GM19025 (cell line): ENCODE data around the gene HSPB6.
"Not testable (repeated sequence)": the region's sequence is repeated elsewhere in the genome, so short reads cannot be mapped to it uniquely, and the experiment has no call there.

ENCODE experiments used
- ATAC-seq: cut with Tn5 transposase; IDR thresholded peaks from one replicate; pipeline ENCODE4 v1.9.1; 2021; ENCODE audit warnings: mild to moderate bottlenecking, low read depth, moderate library complexity; ENCODE audit not compliant: unreplicated experiment

The HSPB6 gene

GRCh38 chr19:35786299-35787160, 29.7 kb upstream of the HSPB6 start:
- no peak for ATAC-seq

DNA sequence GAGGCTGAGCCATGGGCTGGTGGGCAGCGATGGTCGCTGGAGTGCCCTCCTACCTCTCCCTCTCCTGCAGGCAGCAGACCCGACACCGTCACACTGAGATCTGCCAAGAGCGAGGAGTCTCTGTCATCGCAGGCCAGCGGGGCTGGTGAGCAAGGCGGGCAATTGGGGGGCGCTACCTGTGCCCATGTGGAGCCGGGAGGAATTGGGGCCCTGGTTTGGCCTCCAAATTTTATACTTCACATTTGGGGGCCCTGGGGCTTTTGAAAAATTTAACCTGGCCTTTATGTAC, 28.5 kb upstream of the HSPB6 start:
- no peak for ATAC-seq

GRCh38 chr19:35784503-35785338, 27.9 kb upstream of the HSPB6 start:
- no peak for ATAC-seq

DNA sequence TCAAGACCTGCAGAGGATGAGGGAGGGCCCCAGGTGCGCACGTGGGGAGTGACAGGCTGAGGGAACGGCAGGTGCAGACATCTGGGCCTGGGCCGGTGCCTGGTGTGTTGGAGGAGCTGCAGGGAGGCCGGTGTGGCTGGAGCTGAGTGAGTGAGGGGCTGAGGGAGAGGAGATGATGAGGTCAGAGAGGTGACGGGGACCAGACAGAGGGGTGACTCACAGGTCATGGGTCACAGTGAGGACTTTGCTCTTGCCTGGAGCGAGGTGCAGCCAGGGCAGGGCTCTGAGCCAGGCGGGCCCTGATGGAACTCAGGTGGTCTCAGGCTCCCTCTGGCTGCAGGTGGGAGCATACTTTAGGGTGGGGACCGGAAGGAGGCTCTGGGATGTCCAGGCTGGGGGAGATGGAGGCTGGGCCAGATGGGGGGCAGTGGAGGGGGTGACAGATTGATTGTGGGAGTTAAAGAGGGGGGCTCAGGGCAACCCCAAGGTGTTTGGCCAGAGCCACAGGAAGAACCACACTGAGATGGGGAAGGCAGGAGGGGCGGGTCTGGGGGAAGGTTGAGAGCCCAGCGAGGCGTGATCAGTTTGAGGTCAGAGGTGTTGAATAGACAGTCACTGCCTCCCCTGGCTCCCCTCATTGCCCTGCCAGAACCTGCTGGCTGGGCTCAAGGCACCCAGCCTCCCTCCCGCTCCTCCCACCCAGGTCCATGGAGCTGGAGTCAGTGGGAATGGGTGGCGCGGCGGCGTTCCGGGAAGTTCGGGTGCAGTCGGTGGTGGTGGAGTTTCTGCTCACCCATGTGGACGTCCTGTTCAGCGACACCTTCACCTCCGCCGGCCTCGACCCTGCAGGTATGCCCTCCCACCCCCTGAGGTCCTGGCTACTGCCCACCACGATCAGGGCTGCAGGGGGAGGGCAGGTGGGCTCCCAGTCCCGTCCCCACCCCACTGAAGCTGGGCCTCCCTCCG, 26.9 kb upstream of the HSPB6 start:
- no peak for ATAC-seq

- no peak for ATAC-seq
These were observed 25.8 kb upstream of the HSPB6 start for GRCh38 chr19:35782589-35782988.

DNA sequence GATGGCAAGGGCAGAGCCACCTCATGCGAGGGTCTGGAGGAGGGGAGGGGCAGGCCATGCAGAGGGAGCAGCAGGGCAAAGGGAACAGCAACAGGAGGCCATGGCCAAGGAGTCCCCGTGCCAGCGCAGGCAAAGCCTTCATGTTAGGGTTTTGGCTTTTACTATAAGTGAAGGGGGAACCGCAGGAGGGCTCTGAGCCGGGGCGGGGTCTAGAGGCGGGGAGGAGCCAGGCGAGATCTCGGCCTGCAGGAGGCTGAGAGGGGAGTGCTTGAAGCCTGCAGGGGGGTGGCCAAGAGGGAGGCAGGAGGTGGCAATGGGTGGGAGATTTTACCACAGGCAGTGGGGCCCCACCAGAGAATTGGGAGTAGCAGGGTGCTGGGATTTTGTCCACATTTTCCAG, 24.8 kb upstream of the HSPB6 start:
- no peak for ATAC-seq

DNA sequence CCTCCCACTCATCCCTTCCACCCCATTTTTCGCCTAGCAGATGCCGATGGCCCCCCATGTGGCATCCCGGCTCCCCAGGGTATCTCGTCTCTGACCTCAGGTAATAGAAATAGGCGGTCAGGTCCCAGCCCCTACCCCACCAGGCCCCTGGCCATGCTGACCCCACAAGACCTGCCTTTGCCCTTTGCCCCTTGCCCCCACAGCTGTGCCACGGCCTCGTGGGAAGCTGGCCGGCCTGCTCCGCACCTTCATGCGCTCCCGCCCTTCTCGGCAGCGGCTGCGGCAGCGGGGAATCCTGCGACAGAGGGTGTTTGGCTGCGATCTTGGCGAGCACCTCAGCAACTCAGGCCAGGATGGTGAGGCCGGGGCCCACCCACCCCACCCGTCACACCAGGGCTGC, 23.9 kb upstream of the HSPB6 start:
- ATAC-seq, result no peak

- ATAC-seq, result no peak
These were observed 23.2 kb upstream of the HSPB6 start for GRCh38 chr19:35780058-35780457.

DNA sequence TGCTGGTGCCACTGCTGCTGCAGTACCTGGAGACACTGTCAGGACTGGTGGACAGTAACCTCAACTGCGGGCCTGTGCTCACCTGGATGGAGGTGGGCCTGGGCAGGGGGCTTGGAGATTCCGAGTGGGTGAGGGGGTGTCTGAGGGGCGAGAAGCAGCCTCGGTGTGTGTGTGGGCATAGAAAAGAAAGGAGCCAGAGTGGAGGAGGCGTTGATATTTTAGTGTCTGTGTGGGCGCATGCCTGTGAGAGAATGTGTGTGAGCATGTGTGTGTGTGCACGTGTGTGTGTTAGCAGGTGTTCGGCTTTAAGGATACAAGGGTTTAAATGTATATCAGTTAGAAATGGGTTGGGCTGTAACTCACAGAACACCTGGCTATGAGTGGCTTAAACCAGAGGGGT, 22.2 kb upstream of the HSPB6 start:
- no peak for ATAC-seq

- no peak for ATAC-seq
These were observed 21.1 kb upstream of the HSPB6 start for GRCh38 chr19:35777961-35778360.

DNA sequence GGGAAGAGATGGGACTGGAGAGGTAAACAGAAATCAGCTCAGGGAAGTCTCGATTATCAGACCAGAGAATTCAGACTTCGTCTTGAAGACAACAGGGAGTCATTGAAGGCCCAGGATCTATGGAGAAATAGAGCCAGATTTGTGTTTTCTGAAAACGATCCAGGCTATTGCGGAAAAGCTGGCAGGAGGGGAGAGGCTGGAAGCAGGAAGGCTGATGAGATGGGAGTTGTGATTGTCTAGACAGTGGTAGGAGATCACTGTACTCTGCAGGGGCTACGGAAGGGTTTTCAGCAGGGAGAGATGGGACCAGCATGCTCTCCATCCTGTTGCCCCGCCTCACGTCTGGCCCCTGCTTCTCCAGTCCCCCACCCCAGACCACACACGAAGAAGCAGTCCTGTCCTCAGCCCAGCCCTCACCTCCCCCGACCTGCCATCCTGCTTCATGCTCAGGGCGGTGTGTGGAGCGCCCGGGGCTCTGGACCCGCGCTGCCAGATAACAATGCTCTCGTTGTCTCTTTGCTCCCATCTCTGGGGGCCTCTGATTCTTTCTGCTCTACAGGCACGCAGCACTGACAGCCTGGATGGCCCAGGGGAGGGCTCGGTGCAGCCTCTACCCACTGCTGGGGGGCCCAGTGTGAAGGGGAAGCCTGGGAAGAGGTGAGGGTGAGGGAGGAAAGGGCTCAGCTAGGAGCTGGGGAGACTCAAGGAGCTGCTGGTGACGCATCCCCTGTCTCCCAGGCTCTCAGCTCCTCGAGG, 20.4 kb upstream of the HSPB6 start:
- no peak for ATAC-seq

DNA sequence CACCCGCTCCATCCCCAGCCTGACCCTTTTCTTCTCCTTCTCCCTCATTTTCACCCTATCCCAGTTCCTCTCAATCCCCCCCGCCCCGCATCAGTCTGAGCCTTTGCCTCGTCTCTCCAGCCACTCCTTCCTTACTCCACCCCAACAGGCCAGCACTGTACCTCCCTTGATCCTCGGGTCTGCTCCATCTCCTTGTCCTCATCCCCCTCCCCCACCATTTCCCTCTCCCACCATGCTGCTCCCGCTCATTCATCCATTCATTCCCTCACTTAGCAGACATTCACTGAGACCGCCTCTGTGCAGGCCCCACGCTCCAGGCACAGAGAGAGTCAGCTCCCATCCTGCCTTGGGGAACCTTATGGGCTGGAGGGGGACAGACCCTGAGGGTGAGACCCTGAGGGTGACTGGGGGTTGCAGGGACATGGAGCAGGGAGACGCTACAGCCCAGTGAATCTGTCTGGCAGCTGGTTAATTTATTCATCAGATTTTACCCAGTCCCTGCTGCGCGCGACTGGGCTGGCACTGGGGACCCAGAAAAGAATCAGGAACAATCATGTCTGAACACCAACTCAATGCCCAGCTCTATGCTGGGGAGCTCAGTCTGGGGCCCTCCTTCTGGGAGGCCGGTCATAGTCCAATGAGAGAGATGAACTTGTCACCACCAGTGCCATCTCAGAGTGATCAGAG, 19.4 kb upstream of the HSPB6 start:
- no peak for ATAC-seq

- ATAC-seq, result peak; percentile 95
These were observed 18.7 kb upstream of the HSPB6 start, which contains the start of gene ARHGAP33 for GRCh38 chr19:35775298-35776101. Gene ARHGAP33, plus strand, starts transcription at chr19:35775564. Its CDS starts 95 bp downstream, at chr19:35775659.

- no peak for ATAC-seq
These were observed 18.1 kb upstream of the HSPB6 start for GRCh38 chr19:35775046-35775297.

GRCh38 chr19:35774274-35775045, 17.6 kb upstream of the HSPB6 start:
- no peak for ATAC-seq

DNA sequence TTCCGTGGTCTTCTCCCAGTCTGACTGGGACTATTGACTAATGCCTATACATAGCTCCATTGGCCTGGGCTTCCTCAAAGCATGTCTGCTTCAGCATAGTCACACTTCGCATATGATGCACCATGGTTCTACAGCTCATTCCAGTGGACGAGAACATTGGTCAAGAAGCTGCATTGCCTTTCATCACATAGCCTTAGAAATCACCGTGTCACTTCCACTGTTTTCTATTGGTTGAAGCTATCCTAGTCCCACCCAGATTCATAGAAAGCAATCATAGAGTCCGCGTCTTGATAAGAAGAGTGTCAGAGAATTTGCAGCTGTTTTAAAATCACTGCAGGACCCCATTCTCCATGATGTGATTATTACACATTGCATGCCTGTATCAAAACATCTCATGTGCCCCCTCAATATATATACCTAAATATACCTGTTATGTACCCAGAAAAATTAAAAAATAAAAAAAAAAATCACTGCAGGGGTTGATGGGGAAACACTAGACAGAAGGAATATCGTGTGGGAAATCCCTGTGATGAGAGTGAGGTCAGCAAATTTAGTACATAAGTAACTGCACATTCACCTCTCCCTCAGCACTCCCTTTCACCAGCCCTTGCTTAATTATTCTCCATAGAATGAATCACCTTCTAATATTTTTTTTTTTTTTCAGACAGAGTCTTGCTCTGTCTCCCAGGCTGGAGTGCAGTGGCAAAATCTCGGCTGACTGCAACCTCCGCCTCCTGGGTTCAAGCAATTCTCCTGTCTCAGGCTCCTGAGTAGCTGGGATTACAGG, 16.4 kb upstream of the HSPB6 start:
- ATAC-seq, result no peak

DNA sequence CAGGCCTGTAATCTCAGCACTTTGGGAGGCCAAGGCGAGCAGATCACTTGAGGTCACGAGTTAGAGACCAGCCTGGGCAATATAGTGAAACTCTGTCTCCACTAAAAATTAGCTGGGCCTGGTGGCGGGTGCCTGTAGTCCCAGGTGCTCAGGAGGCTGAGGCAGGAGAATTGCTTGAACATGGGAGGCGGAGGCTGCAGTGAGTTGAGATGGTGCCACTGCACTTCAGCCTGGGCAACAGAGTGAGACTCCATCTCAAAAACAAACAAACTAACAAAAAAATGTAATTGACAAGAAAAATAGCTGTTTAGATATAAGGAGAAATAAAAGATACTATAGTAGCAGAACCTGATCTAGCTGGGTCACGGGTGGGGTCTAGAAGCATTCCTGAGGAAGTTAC, 15.5 kb upstream of the HSPB6 start:
- not testable (repeated sequence) for ATAC-seq
